HepG2 (cell line): ENCODE data around the gene UBE2C. TPM values are rescaled to one million over a fixed set of nuclear protein-coding genes. Genes with fewer than 3 reads are reported as not detected.

Experiments used
- ATAC-seq: fragments of 200-7000 bp; cut with Tn5 transposase; 3 replicates; pipeline ENCODE4 v1.9.1; 2020; ENCODE audit warnings: mild to moderate bottlenecking, moderate library complexity
- BruUV-seq: library from RNA; stranded (reverse); fragments of 400-500 nt; replicated peaks from 2 replicates; lab custom pipeline; 2021; lab: Mats Ljungman, UMichigan
- CTCF ChIA-PET: fragments of 300-600 bp; formaldehyde crosslinking; extraction: SDS; loops from one replicate; lab custom pipeline; 2021; ENCODE audit warnings: low total read pairs, inconsistent platforms, low intra/inter-chr PET ratio; lab: Yijun Ruan, JAX
- POLR2A ChIA-PET: fragments of 350-600 bp; sonication (Branson Sonifier 250); formaldehyde crosslinking; loops from one replicate; lab custom pipeline; 2020; ENCODE audit warnings: antibody characterized with exemption, inconsistent platforms; lab: Yijun Ruan, JAX
- DNase-seq: peaks from one replicate; pipeline ENCODE4 v3.0.0-alpha.2; 2015; ENCODE audit warnings: low spot score
- FAIRE-seq: peaks from 3 replicates; lab custom pipeline; 2011; peaks lifted over from hg19 to GRCh38; lab: Jason Lieb, UNC
- H2AFZ ChIP-seq: one replicate; pipeline ENCODE4 v1.6.1; 2011; ENCODE audit warnings: low read length, inconsistent platforms
- H3K27ac ChIP-seq: fragments of 300-600 bp; 3 replicates; pipeline ENCODE4 v1.8.0; 2011; ENCODE audit warnings: mixed run types, mild to moderate bottlenecking, mixed read lengths, low read length, inconsistent platforms; ENCODE audit not compliant: insufficient read depth; ENCODE audit errors: extremely low read length
- H3K27me3 ChIP-seq, 2 experiments: fragments of 200-600 bp in 1 of 2; 2 replicates in 1 of 2; 3 replicates in 1 of 2; pipeline versions ENCODE4 v1.6.0 to v1.8.0; 2011; ENCODE audit warnings: low read length in 2 of 2, mild to moderate bottlenecking in 2 of 2, moderate library complexity in 2 of 2, inconsistent platforms in 1 of 2; ENCODE audit not compliant: insufficient read depth in 2 of 2, control insufficient read depth in 1 of 2
- H3K36me3 ChIP-seq, 2 experiments: fragments of 200-600 bp in 1 of 2; replicated peaks in 1 of 2; 2 replicates in 1 of 2; 3 replicates in 1 of 2; pipeline versions ENCODE4 v1.5.1 to v1.8.0; 2011; ENCODE audit warnings: low read length in 2 of 2, inconsistent platforms in 1 of 2; ENCODE audit not compliant: insufficient read depth in 2 of 2, control insufficient read depth in 1 of 2
- H3K4me1 ChIP-seq: 2 replicates; pipeline ENCODE4 v1.5.1; 2012; ENCODE audit warnings: low read length, inconsistent platforms; ENCODE audit not compliant: insufficient read depth
- H3K4me2 ChIP-seq: 2 replicates; pipeline ENCODE4 v1.6.0; 2011; ENCODE audit warnings: low read depth, low read length, inconsistent platforms
- H3K4me3 ChIP-seq, 3 experiments: fragments of 200-600 bp in 1 of 3; sonication (generic), shearing (Covaris generic) in 1 of 3; replicated peaks in 1 of 3; 2 replicates each; pipeline ENCODE4 v1.5.1; 2011 to 2016; ENCODE audit warnings: low read length in 3 of 3, inconsistent platforms in 2 of 3, low read depth in 2 of 3, mild to moderate bottlenecking in 2 of 3, control low read depth in 1 of 3, mixed read lengths in 1 of 3; ENCODE audit not compliant: insufficient read depth in 1 of 3
- H3K79me2 ChIP-seq: one replicate; pipeline ENCODE4 v1.6.1; 2011; ENCODE audit warnings: low read length, inconsistent platforms; ENCODE audit not compliant: insufficient read depth
- H3K9ac ChIP-seq: 2 replicates; pipeline ENCODE4 v1.6.0; 2011; ENCODE audit warnings: mild to moderate bottlenecking, low read depth, low read length, inconsistent platforms; ENCODE audit not compliant: insufficient read depth
- H3K9me3 ChIP-seq: 2 replicates; pipeline ENCODE4 v1.5.1; 2012; ENCODE audit warnings: mild to moderate bottlenecking, low read length
- H4K20me1 ChIP-seq: 2 replicates; pipeline ENCODE4 v1.6.0; 2011; ENCODE audit warnings: inconsistent platforms, mild to moderate bottlenecking, low read length, moderate library complexity; ENCODE audit not compliant: insufficient read depth
- BRD4 ChIP-seq: sonication (generic); formaldehyde crosslinking; IDR thresholded peaks from 2 replicates; pipeline ENCODE4 v1.4.0; 2020; ENCODE audit warnings: missing genetic modification reagents
- ERF ChIP-seq: IDR thresholded peaks from 2 replicates; pipeline ENCODE4 v1.6.1; 2018; ENCODE audit warnings: missing biosample characterization, missing genetic modification reagents
- ETV6 ChIP-seq: sonication (generic); formaldehyde crosslinking; conservative IDR thresholded peaks from 2 replicates; pipeline ENCODE4 v1.4.0; 2020; ENCODE audit warnings: missing genetic modification reagents
- HNRNPL ChIP-seq: fragments of 200-400 bp; formaldehyde crosslinking; IDR thresholded peaks from 2 replicates; pipeline ENCODE4 v1.6.1; 2017; ENCODE audit warnings: mild to moderate bottlenecking, low read depth, low read length
- KDM2A ChIP-seq: sonication (generic); formaldehyde crosslinking; IDR thresholded peaks from 2 replicates; pipeline ENCODE4 v1.4.0; 2020; ENCODE audit warnings: low read depth, missing genetic modification reagents, borderline replicate concordance
- MZF1 ChIP-seq: sonication (generic); formaldehyde crosslinking; IDR thresholded peaks from 2 replicates; pipeline ENCODE4 v1.8.1; 2023; ENCODE audit warnings: mild to moderate bottlenecking, missing genetic modification reagents, borderline replicate concordance
- RBFOX2 ChIP-seq: fragments of 200-400 bp; formaldehyde crosslinking; IDR thresholded peaks from 2 replicates; pipeline ENCODE4 v1.6.1; 2017; ENCODE audit warnings: low read depth, mild to moderate bottlenecking, low read length
- RNF2 ChIP-seq: fragments of 450-650 bp; conservative IDR thresholded peaks from 2 replicates; pipeline ENCODE4 v1.6.1; 2016; ENCODE audit warnings: low read depth
- SMC3 ChIP-seq: IDR thresholded peaks from 2 replicates; pipeline ENCODE4 v1.6.1; 2011; ENCODE audit warnings: low read length, improper control_type of control experiment
- STAG1 ChIP-seq: sonication (generic); formaldehyde crosslinking; IDR thresholded peaks from 2 replicates; pipeline ENCODE4 v1.4.0; 2020; ENCODE audit warnings: missing genetic modification reagents
- TARDBP ChIP-seq: sonication (generic); formaldehyde crosslinking; IDR thresholded peaks from 2 replicates; pipeline ENCODE4 v1.8.0; 2022; ENCODE audit warnings: mild to moderate bottlenecking, missing genetic modification reagents
- XRCC5 ChIP-seq: fragments of 200-400 bp; formaldehyde crosslinking; optimal IDR thresholded peaks from 2 replicates; pipeline ENCODE3; 2017; ENCODE audit warnings: mild to moderate bottlenecking, low read length
- ZBTB7B ChIP-seq: sonication (generic); formaldehyde crosslinking; IDR thresholded peaks from 2 replicates; pipeline ENCODE4 v1.4.0; 2020; ENCODE audit warnings: missing genetic modification reagents
- ZNF124 ChIP-seq: sonication (generic); formaldehyde crosslinking; IDR thresholded peaks from 2 replicates; pipeline ENCODE4 v1.4.0; 2020; ENCODE audit warnings: missing genetic modification reagents
- ZNF136 ChIP-seq: sonication (generic); formaldehyde crosslinking; IDR thresholded peaks from 2 replicates; pipeline ENCODE4 v1.8.1; 2022; ENCODE audit warnings: low read depth, mild to moderate bottlenecking, moderate library complexity, missing genetic modification reagents
- ZNF674 ChIP-seq: sonication (generic); formaldehyde crosslinking; IDR thresholded peaks from 2 replicates; pipeline ENCODE4 v1.5.0; 2020; ENCODE audit warnings: low read depth, mild to moderate bottlenecking, missing genetic modification reagents
- ZNF775 ChIP-seq: sonication (generic); formaldehyde crosslinking; IDR thresholded peaks from 2 replicates; pipeline ENCODE4 v1.4.0; 2020; ENCODE audit warnings: missing genetic modification reagents, mild to moderate bottlenecking, moderate library complexity, borderline replicate concordance
- WGBS: methylation state at CpG from one replicate; pipeline ENCODE4 v1.1.6; 2017; ENCODE audit warnings: low lambda C conversion rate; 5-methylcytosine and 5-hydroxymethylcytosine counted together
- in situ Hi-C: cut with HindIII; loops from 2 replicates; pipeline ENCODE4 v1.10.0; 2017; ENCODE audit warnings: low pct_unique_long_range_greater_than_20kb; ENCODE audit not compliant: extremely low pct_ligation_motif_present
- intact Hi-C: fragments of 100-400 bp; cut with micrococcal nuclease; formaldehyde crosslinking; loops from one replicate; pipeline ENCODE4 v1.10.0; 2022; ENCODE audit not compliant: unreplicated experiment
- polyA plus RNA-seq, 8 experiments: library from polyadenylated mRNA; depleted of rRNA in 3 of 8; stranded (reverse) in 7 of 8; unstranded in 1 of 8; fragments of >200 nt; fragmentation: Illumina TruSeq in 4 of 8; extraction: Trizol in 4 of 8; gene quantifications; 2 replicates each; pipeline versions ENCODE4 v1.2.1 to v1.2.3, GENCODE V29; 2011 to 2016; ENCODE audit warnings: low read depth in 4 of 8, missing spikeins in 1 of 8, mixed read lengths in 1 of 8; ENCODE audit not compliant: insufficient read depth in 1 of 8
- total RNA-seq, 5 experiments: library from RNA; depleted of rRNA; stranded (reverse); fragments of >200 nt; fragmentation: Illumina TruSeq; extraction: Trizol; gene quantifications; 2 replicates each; pipeline ENCODE4 v1.2.3, GENCODE V29; 2016; ENCODE audit warnings: low read depth in 1 of 5
- TF ChIP-seq, protein P1 (sequence below): sonication (generic); formaldehyde crosslinking; IDR thresholded peaks from 2 replicates; pipeline ENCODE4 v1.5.0; 2020; ENCODE audit warnings: mild to moderate bottlenecking, missing genetic modification reagents
- TF ChIP-seq, protein P2 (sequence below): sonication (generic); formaldehyde crosslinking; IDR thresholded peaks from 2 replicates; pipeline ENCODE4 v1.8.0; 2022; ENCODE audit warnings: mild to moderate bottlenecking, missing genetic modification reagents

Gene UBE2C
- total and polyA plus RNA-seq, 2 of the 13 experiments (the other 11 are each of a cell fraction or from before 2014, with no cell fraction given): 100 to 123 TPM

DNA sequence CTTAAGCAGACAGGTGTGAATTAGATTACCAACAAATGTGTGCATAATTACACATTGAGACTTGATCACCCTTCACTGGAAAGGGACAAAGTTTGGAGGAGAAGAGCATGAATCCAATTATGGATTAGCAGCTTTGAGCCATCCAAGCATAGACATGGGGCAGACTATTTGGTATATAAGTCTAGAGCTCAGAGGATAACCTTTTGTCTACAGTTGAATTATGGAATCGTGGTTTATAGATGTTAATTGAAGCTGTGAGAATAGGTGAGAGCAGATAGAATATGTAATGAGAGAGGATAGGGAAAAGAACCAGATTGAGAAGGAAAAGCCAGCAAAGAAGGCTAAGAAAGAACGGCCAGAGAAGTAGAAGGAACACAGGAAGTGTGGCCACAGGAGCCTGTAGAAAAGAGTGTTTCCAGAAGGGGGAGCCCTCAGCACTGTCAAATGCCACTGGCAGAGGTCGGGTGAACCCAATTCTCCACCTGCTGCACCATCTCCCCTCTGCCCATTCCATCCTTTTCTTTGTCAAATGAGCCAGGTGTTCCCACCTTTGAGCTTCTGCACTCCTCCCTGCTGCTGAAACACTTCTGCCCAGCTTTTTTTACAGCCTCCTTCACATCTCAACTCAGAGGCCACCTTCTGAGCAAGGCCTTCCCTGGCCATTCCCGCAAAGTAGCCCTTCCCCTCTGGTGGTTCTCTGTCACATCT is 13.4 kb upstream of the UBE2C start:
- in situ Hi-C loops: loop anchor here (25.0 kb wide), 1 partner anchor 563 kb away; no protein-coding TSS in a partner anchor
- H2AFZ ChIP-seq: no peak overlapping the region
- intact Hi-C loops: loop anchor here (1.0 to 10.0 kb wide), 2 partner anchors 86 to 164 kb away; partner anchors contain the start of genes SPATA25 and ZSWIM1
- no peaks in the 10 kb centered on the region for H3K79me2 ChIP-seq
- no peak overlapping the region for H3K4me3 ChIP-seq
- ATAC-seq: peak; percentile 97
- H3K36me3 ChIP-seq: peaks cover 37 to 57% of the 10 kb centered on the region in 2 experiments
- no peaks in the 10 kb centered on the region for H3K9me3 ChIP-seq
- no peak overlapping the region for H3K27ac ChIP-seq
- CTCF ChIA-PET: interaction anchor here (1.3 to 2.7 kb wide), 3 partner anchors 91 to 171 kb away, joined by 4 to 14 read pairs (median 5); no protein-coding TSS in a partner anchor
- DNase-seq: peak; percentile 61
- no peaks in the 10 kb centered on the region for H3K4me1 ChIP-seq
- POLR2A ChIA-PET: interaction anchor here (0.5 to 1.8 kb wide), 4 partner anchors 91 to 147 kb away, joined by 3 to 6 read pairs (median 3); partner anchors contain the start of gene CTSA
- no peaks in the 10 kb centered on the region for H3K27me3 ChIP-seq
- H3K4me2 ChIP-seq: no peak overlapping the region
- 39% methylated on average over 4 of the region's 4 CpGs for WGBS
- FAIRE-seq: peak; percentile 74
- H4K20me1 ChIP-seq: no peaks in the 10 kb centered on the region
- H3K9ac ChIP-seq: no peak overlapping the region
- BruUV-seq: no TSS peak
- TF ChIP-seq BRD4 (CRISPR knock-in tag) (no peak), RNF2 (no peak), ERF (peak; percentile 47; the same call in 1 of the 2 replicates), ZNF124 (CRISPR knock-in tag) (peak; percentile 67; the same call in 1 of the 2 replicates), MZF1 (CRISPR knock-in tag) (no peak), RBFOX2 (peak; percentile 50), TARDBP (0 out of 2 replicates have a peak, but pooled peaks have one; percentile 34), ZNF136 (CRISPR knock-in tag) (no peak), STAG1 (CRISPR knock-in tag) (peak; percentile 91), KDM2A (CRISPR knock-in tag) (0 out of 2 replicates have a peak, but pooled peaks have one; percentile 22), ETV6 (CRISPR knock-in tag) (no peak), ZBTB7B (CRISPR knock-in tag) (no peak), SMC3 (peak; percentile 86), ZNF674 (CRISPR knock-in tag) (no peak), ZNF775 (CRISPR knock-in tag) (no peak), XRCC5 (peak; percentile 89), HNRNPL (no peak)
- TF ChIP-seq, protein P1, sequence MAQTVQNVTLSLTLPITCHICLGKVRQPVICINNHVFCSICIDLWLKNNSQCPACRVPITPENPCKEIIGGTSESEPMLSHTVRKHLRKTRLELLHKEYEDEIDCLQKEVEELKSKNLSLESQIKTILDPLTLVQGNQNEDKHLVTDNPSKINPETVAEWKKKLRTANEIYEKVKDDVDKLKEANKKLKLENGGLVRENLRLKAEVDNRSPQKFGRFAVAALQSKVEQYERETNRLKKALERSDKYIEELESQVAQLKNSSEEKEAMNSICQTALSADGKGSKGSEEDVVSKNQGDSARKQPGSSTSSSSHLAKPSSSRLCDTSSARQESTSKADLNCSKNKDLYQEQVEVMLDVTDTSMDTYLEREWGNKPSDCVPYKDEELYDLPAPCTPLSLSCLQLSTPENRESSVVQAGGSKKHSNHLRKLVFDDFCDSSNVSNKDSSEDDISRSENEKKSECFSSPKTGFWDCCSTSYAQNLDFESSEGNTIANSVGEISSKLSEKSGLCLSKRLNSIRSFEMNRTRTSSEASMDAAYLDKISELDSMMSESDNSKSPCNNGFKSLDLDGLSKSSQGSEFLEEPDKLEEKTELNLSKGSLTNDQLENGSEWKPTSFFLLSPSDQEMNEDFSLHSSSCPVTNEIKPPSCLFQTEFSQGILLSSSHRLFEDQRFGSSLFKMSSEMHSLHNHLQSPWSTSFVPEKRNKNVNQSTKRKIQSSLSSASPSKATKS (CRISPR knock-in tag): no peak
- TF ChIP-seq, protein P2, sequence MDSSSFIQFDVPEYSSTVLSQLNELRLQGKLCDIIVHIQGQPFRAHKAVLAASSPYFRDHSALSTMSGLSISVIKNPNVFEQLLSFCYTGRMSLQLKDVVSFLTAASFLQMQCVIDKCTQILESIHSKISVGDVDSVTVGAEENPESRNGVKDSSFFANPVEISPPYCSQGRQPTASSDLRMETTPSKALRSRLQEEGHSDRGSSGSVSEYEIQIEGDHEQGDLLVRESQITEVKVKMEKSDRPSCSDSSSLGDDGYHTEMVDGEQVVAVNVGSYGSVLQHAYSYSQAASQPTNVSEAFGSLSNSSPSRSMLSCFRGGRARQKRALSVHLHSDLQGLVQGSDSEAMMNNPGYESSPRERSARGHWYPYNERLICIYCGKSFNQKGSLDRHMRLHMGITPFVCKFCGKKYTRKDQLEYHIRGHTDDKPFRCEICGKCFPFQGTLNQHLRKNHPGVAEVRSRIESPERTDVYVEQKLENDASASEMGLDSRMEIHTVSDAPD (CRISPR knock-in tag): 0 out of 2 replicates have a peak, but pooled peaks have one; percentile 33
